H1 (cell line): Measurements from ENCODE around the gene PCF11. TPM values are rescaled to one million over a fixed set of nuclear protein-coding genes. Genes with fewer than 3 reads are reported as not detected.

Source experiments
- CTCF ChIA-PET: fragments of 300-600 bp; sonication (Branson Sonifier 250); formaldehyde crosslinking; loops from one replicate; lab custom pipeline; 2021; ENCODE audit not compliant: partially characterized antibody; lab: Charles Lee
- POLR2A ChIA-PET: fragments of 300-600 bp; sonication (Branson Sonifier 250); formaldehyde crosslinking; loops from one replicate; lab custom pipeline; 2021; ENCODE audit warnings: inconsistent platforms; ENCODE audit not compliant: partially characterized antibody; lab: Charles Lee
- DNase-seq, 2 experiments: peaks; one replicate each; pipeline versions ENCODE4 v3.0.0 to v3.0.0-alpha.2; 2010 to 2022; ENCODE audit warnings: low spot score in 2 of 2, low read depth in 1 of 2, mixed read lengths in 1 of 2
- FAIRE-seq: peaks from 2 replicates; lab custom pipeline; 2011; peaks lifted over from hg19 to GRCh38; lab: Jason Lieb, UNC
- H2AFZ ChIP-seq: 2 replicates; pipeline ENCODE4 v1.8.1; 2012; ENCODE audit warnings: low read length, inconsistent platforms
- H2AK5ac ChIP-seq: 2 replicates; pipeline ENCODE4 v1.6.1; 2013; ENCODE audit warnings: low read depth, low read length
- H2BK120ac ChIP-seq: replicated peaks from 2 replicates; pipeline ENCODE3; 2013; ENCODE audit warnings: low read depth, low read length, inconsistent platforms
- H2BK12ac ChIP-seq: 2 replicates; pipeline ENCODE4 v1.6.1; 2013; ENCODE audit warnings: low read depth, low read length
- H2BK15ac ChIP-seq: 2 replicates; pipeline ENCODE4 v1.6.1; 2013; ENCODE audit warnings: low read length
- H2BK20ac ChIP-seq: 2 replicates; pipeline ENCODE4 v1.6.1; 2013; ENCODE audit warnings: low read length
- H2BK5ac ChIP-seq: 2 replicates; pipeline ENCODE4 v1.6.1; 2013; ENCODE audit warnings: low read depth, low read length
- H3K14ac ChIP-seq: 2 replicates; pipeline ENCODE4 v1.6.1; 2013; ENCODE audit warnings: inconsistent platforms; ENCODE audit not compliant: insufficient read length
- H3K18ac ChIP-seq: 2 replicates; pipeline ENCODE4 v1.6.1; 2013; ENCODE audit warnings: low read length; ENCODE audit errors: extremely low read depth
- H3K23ac ChIP-seq: 2 replicates; pipeline ENCODE4 v1.6.1; 2013; ENCODE audit warnings: inconsistent platforms; ENCODE audit not compliant: insufficient read length
- H3K23me2 ChIP-seq: 2 replicates; pipeline ENCODE4 v1.6.1; 2013; ENCODE audit warnings: low read depth, low read length
- H3K27ac ChIP-seq: 2 replicates; pipeline ENCODE4 v1.6.1; 2011; ENCODE audit warnings: low read depth, low read length, inconsistent platforms
- H3K27me3 ChIP-seq, 4 experiments: replicated peaks in 1 of 4; 1 replicate in 1 of 4; 2 replicates in 3 of 4; pipeline versions ENCODE4 v1.6.1 to v1.8.1; 2011 to 2013; ENCODE audit warnings: low read length in 3 of 4, mild to moderate bottlenecking in 3 of 4, inconsistent platforms in 2 of 4, mixed read lengths in 2 of 4, moderate library complexity in 1 of 4; ENCODE audit not compliant: control insufficient read depth in 3 of 4, insufficient read depth in 3 of 4; ENCODE audit errors: extremely low read depth in 1 of 4
- H3K36me3 ChIP-seq, 4 experiments: 2 replicates each; pipeline versions ENCODE4 v1.6.1 to v1.8.1; 2011 to 2013; ENCODE audit warnings: mild to moderate bottlenecking in 4 of 4, low read length in 3 of 4, moderate library complexity in 2 of 4, control low read depth in 1 of 4, inconsistent platforms in 1 of 4; ENCODE audit not compliant: insufficient read depth in 4 of 4, control insufficient read depth in 2 of 4
- H3K4ac ChIP-seq: replicated peaks from 2 replicates; pipeline ENCODE3; 2013; ENCODE audit warnings: low read length, low read depth, mixed read lengths, inconsistent platforms; ENCODE audit not compliant: insufficient read length
- H3K4me1 ChIP-seq, 4 experiments: replicated peaks in 1 of 4; 1 replicate in 1 of 4; 2 replicates in 3 of 4; pipeline versions ENCODE4 v1.6.1 to v1.8.1; 2011 to 2013; ENCODE audit warnings: low read length in 3 of 4, inconsistent platforms in 2 of 4, mixed read lengths in 1 of 4; ENCODE audit not compliant: insufficient read depth in 4 of 4, control insufficient read depth in 3 of 4
- H3K4me2 ChIP-seq, 2 experiments: 2 replicates each; pipeline versions ENCODE4 v1.6.1 to v1.8.1; 2011 to 2013; ENCODE audit warnings: low read depth in 2 of 2, low read length in 2 of 2, control low read depth in 1 of 2, inconsistent platforms in 1 of 2, mild to moderate bottlenecking in 1 of 2; ENCODE audit not compliant: insufficient read depth in 1 of 2
- H3K4me3 ChIP-seq, 4 experiments: fragments of 200-600, 300-600 bp in 1 of 4; sonication (generic), shearing (Covaris generic), sonication (Bioruptor Twin) in 1 of 4; 2 replicates each; pipeline versions ENCODE4 v1.5.1 to v1.8.1; 2011 to 2016; ENCODE audit warnings: low read length in 4 of 4, low read depth in 3 of 4, control low read depth in 2 of 4, inconsistent platforms in 2 of 4, mild to moderate bottlenecking in 2 of 4, mixed read lengths in 1 of 4, moderate library complexity in 1 of 4; ENCODE audit not compliant: insufficient read depth in 2 of 4; ENCODE audit errors: extremely low read depth in 1 of 4
- H3K56ac ChIP-seq: replicated peaks from 2 replicates; pipeline ENCODE3; 2013; ENCODE audit warnings: low read depth, mild to moderate bottlenecking, mixed read lengths, low read length, inconsistent platforms; ENCODE audit not compliant: insufficient read length
- H3K79me1 ChIP-seq: 2 replicates; pipeline ENCODE4 v1.6.1; 2013; ENCODE audit warnings: low read depth, low read length, control low read depth
- H3K79me2 ChIP-seq, 2 experiments: 2 replicates each; pipeline versions ENCODE4 v1.6.1 to v1.8.1; 2012 to 2013; ENCODE audit warnings: low read length in 2 of 2, mild to moderate bottlenecking in 2 of 2, inconsistent platforms in 1 of 2; ENCODE audit not compliant: insufficient read depth in 2 of 2, control insufficient read depth in 1 of 2
- H3K9ac ChIP-seq, 4 experiments: replicated peaks in 1 of 4; 1 replicate in 1 of 4; 2 replicates in 3 of 4; pipeline versions ENCODE4 v1.6.1 to v1.8.1; 2011 to 2013; ENCODE audit warnings: low read depth in 3 of 4, low read length in 3 of 4, control low read depth in 2 of 4, mild to moderate bottlenecking in 2 of 4, moderate library complexity in 2 of 4, inconsistent platforms in 1 of 4; ENCODE audit errors: extremely low read depth in 1 of 4
- H3K9me3 ChIP-seq, 2 experiments: 2 replicates each; pipeline versions ENCODE4 v1.6.1 to v1.8.1; 2012 to 2013; ENCODE audit warnings: mild to moderate bottlenecking in 2 of 2, moderate library complexity in 2 of 2, control low read depth in 1 of 2, inconsistent platforms in 1 of 2, low read depth in 1 of 2, low read length in 1 of 2, mixed read lengths in 1 of 2; ENCODE audit not compliant: insufficient read depth in 2 of 2
- H4K20me1 ChIP-seq, 2 experiments: replicated peaks in 1 of 2; 2 replicates each; pipeline versions ENCODE3 to v1.8.1; 2011 to 2013; ENCODE audit warnings: inconsistent platforms in 2 of 2, low read length in 2 of 2, mild to moderate bottlenecking in 1 of 2; ENCODE audit not compliant: insufficient read depth in 2 of 2, control insufficient read depth in 1 of 2
- H4K5ac ChIP-seq: 2 replicates; pipeline ENCODE4 v1.6.1; 2013; ENCODE audit warnings: low read length, low read depth, mixed read lengths, inconsistent platforms; ENCODE audit not compliant: insufficient read length
- H4K8ac ChIP-seq: 2 replicates; pipeline ENCODE4 v1.8.0; 2013; ENCODE audit warnings: mild to moderate bottlenecking, moderate library complexity, low read length, inconsistent platforms; ENCODE audit not compliant: insufficient read depth; ENCODE audit errors: extremely low read depth
- H4K91ac ChIP-seq: replicated peaks from 2 replicates; pipeline ENCODE3; 2013; ENCODE audit warnings: low read length, mixed read lengths, inconsistent platforms; ENCODE audit not compliant: insufficient read length
- CREB1 ChIP-seq: IDR thresholded peaks from 2 replicates; pipeline ENCODE4 v1.6.1; 2012; ENCODE audit warnings: inconsistent platforms
- EZH2 ChIP-seq: fragments of 200-600 bp; sonication (generic); IDR thresholded peaks from 2 replicates; pipeline ENCODE4 v1.7.1; 2012; ENCODE audit warnings: low read depth, mild to moderate bottlenecking, moderate library complexity, low read length, inconsistent platforms; ENCODE audit not compliant: severe bottlenecking
- SRF ChIP-seq: IDR thresholded peaks from 2 replicates; pipeline ENCODE4 v1.6.1; 2011; ENCODE audit warnings: mild to moderate bottlenecking, low read depth, low read length, moderate library complexity
- ZNF274 ChIP-seq: IDR thresholded peaks from 2 replicates; pipeline ENCODE4 v1.7.0; 2012; ENCODE audit warnings: low read length, borderline replicate concordance; ENCODE audit errors: extremely low read depth
- WGBS, 2 experiments: shearing (Covaris generic) in 1 of 2; methylation state at CpG; one replicate each; pipeline versions ENCODE4 v1.1.6 to v1.1.7; 2013 to 2015; ENCODE audit warnings: low lambda C conversion rate in 2 of 2, mixed read lengths in 2 of 2, inconsistent platforms in 1 of 2, low coverage in 1 of 2, missing lambda C conversion rate in 1 of 2; ENCODE audit not compliant: insufficient replicate concordance in 2 of 2, insufficient coverage in 1 of 2, insufficient read length in 1 of 2; ENCODE audit errors: extremely low coverage in 1 of 2, missing lambda C conversion rate in 1 of 2; 5-methylcytosine and 5-hydroxymethylcytosine counted together
- polyA plus RNA-seq, 7 experiments: library from polyadenylated mRNA; depleted of rRNA in 3 of 7; stranded (reverse) in 5 of 7; unstranded in 2 of 7; fragments of >200 nt in 5 of 7; fragments of 200-250 nt in 2 of 7; gene quantifications; 1 replicate in 5 of 7; 2 replicates in 1 of 7; 4 replicates in 1 of 7; pipeline versions ENCODE4 v1.2.1 to v1.2.3, GENCODE V29; 2011 to 2013; ENCODE audit warnings: missing spikeins in 2 of 7, mixed read lengths in 2 of 7
- total RNA-seq: library from RNA; stranded (reverse); fragmentation: NEBNext Ultra II Directional; extraction: Animal tissue kit (Norgen Biotek cat#: 25700); gene quantifications from 2 replicates; pipeline ENCODE4 v1.2.1, GENCODE V29; 2021

PCF11 gene
- total and polyA plus RNA-seq, 2 of the 8 experiments (the other 6 are each of a cell fraction or from before 2014, with no cell fraction given): 25.1 to 47.7 TPM

DNA sequence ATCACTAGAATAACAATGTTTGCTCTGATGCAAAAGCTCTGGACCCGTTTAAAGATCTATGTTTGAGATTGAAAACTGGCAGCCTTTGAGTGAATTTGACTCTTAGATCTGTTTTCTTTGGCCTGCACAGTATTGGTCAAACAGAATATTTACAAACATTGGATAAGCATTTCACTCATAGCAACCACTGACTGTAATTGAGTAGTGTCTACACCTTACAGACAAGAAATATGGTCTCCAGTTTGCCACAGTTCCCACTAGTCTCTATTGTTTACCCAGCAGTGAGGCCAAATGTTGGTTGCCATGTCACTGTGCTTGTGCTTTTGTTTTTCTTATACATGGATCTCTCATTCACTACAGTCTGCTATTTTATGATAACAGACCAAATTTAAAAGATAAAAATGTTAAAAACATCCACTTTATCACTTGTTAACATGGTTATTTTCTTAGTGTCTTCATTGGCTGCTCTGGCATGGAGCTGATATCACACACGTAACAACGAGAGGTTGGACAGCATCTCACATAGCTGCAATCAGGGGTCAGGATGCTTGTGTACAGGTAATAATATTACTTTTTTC, 48.8 kb downstream of the PCF11 start:
- DNase-seq: no peak
- WGBS, 2 experiments: 95% methylated on average over 3 of the region's 3 CpGs; no CpG with 5 or more reads in 1 of the 2 experiments

More for the DNA sequence above, 48.8 kb downstream of the PCF11 start:
- H3K36me3 ChIP-seq: no peaks in the 10 kb centered on the region
- no peak overlapping the region for H2BK12ac ChIP-seq
- no peak overlapping the region for H2AFZ ChIP-seq
- no peaks in the 10 kb centered on the region for H4K20me1 ChIP-seq
- no peak overlapping the region for H2BK20ac ChIP-seq
- H3K27me3 ChIP-seq: no peaks in the 10 kb centered on the region
- no peak overlapping the region for H4K5ac ChIP-seq
- no peak overlapping the region for H3K9ac ChIP-seq
- H4K91ac ChIP-seq: no peak overlapping the region
- H3K23ac ChIP-seq: no peak overlapping the region
- no peak overlapping the region for H2BK120ac ChIP-seq
- no peaks in the 10 kb centered on the region for H3K9me3 ChIP-seq
- ChIA-PET CTCF (no interaction called here), POLR2A (interaction anchor here (2.0 kb wide), 1 partner anchor 17 kb away, joined by 7 read pairs; no protein-coding TSS in a partner anchor)
- TF ChIP-seq EZH2 (no peak), SRF (no peak), ZNF274 (no peak), CREB1 (no peak)
- H3K4me3 ChIP-seq: no peak overlapping the region
- H3K4ac ChIP-seq: no peak overlapping the region
- no peaks in the 10 kb centered on the region for H3K79me1 ChIP-seq
- no peak overlapping the region for H2BK5ac ChIP-seq
- H3K56ac ChIP-seq: no peak overlapping the region
- no peak overlapping the region for H3K4me2 ChIP-seq
- H3K4me1 ChIP-seq: no peaks in the 10 kb centered on the region
- H4K8ac ChIP-seq: no peak overlapping the region
- H3K27ac ChIP-seq: no peak overlapping the region
- no peaks in the 10 kb centered on the region for H3K79me2 ChIP-seq
- H3K18ac ChIP-seq: no peak overlapping the region
- H3K14ac ChIP-seq: no peak overlapping the region
- H3K23me2 ChIP-seq: no peaks in the 10 kb centered on the region
- no peak for FAIRE-seq
- H2BK15ac ChIP-seq: no peak overlapping the region
- no peak overlapping the region for H2AK5ac ChIP-seq
